HTR-8/SVneo (cell line): Measurements from ENCODE around the gene UBE2I.

Experiments
- DNase-seq: peaks from one replicate; pipeline ENCODE4 v3.0.0; 2011; ENCODE audit warnings: low spot score, mixed read lengths; ENCODE audit not compliant: insufficient read length
- FAIRE-seq: peaks from 2 replicates; lab custom pipeline; 2011; peaks lifted over from hg19 to GRCh38; lab: Jason Lieb, UNC

UBE2I gene

GRCh38 chr16:1338855-1339675 lies 29.6 kb downstream of the UBE2I start:
- FAIRE-seq (no peak), DNase-seq (no peak)

GRCh38 chr16:1340730-1341494 lies 31.5 kb downstream of the UBE2I start:
- no peak for DNase-seq
- no peak for FAIRE-seq

- DNase-seq (no peak), FAIRE-seq (no peak)
Observed at GRCh38 chr16:1341495-1342420, 32.3 kb downstream of the UBE2I start.

- FAIRE-seq (peak; percentile 99), DNase-seq (peak; percentile 96)
Observed at GRCh38 chr16:1342526-1343427, 33.3 kb downstream of the UBE2I start.

GRCh38 chr16:1343428-1344242 lies 34.2 kb downstream of the UBE2I start:
- DNase-seq (no peak), FAIRE-seq (no peak)

GRCh38 chr16:1344499-1344898 lies 35.1 kb downstream of the UBE2I start:
- no peak for DNase-seq
- no peak for FAIRE-seq

GRCh38 chr16:1345087-1345486 lies 35.7 kb downstream of the UBE2I start:
- FAIRE-seq (no peak), DNase-seq (no peak)

- no peak for FAIRE-seq
Observed at GRCh38 chr16:1345651-1346421, 36.4 kb downstream of the UBE2I start.

GRCh38 chr16:1346422-1347285 lies 37.2 kb downstream of the UBE2I start:
- DNase-seq (no peak), FAIRE-seq (no peak)

More at GRCh38 chr16:1345651-1346421, 36.4 kb downstream of the UBE2I start:
- DNase-seq: no peak

GRCh38 chr16:1347286-1347855 lies 37.9 kb downstream of the UBE2I start:
- DNase-seq (no peak), FAIRE-seq (no peak)

- DNase-seq (no peak), FAIRE-seq (no peak)
Observed at GRCh38 chr16:1347962-1348361, 38.5 kb downstream of the UBE2I start.

- DNase-seq (no peak), FAIRE-seq (no peak)
Observed at GRCh38 chr16:1348441-1348840, 39.0 kb downstream of the UBE2I start.

- FAIRE-seq (no peak), DNase-seq (no peak)
Observed at GRCh38 chr16:1348926-1349325, 39.5 kb downstream of the UBE2I start.

GRCh38 chr16:1349351-1349750 lies 39.9 kb downstream of the UBE2I start:
- DNase-seq (no peak), FAIRE-seq (no peak)

- DNase-seq (no peak), FAIRE-seq (no peak)
Observed at GRCh38 chr16:1349951-1350350, 40.5 kb downstream of the UBE2I start.

- FAIRE-seq (no peak), DNase-seq (no peak)
Observed at GRCh38 chr16:1350691-1351090, 41.3 kb downstream of the UBE2I start.

GRCh38 chr16:1351215-1351581 lies 41.8 kb downstream of the UBE2I start:
- FAIRE-seq (no peak), DNase-seq (no peak)
